ENCODE measurements around the gene EPYC.
A peak's percentile ranks its signal among the peaks of the same experiment; 100 is the strongest.
"Not testable (repeated sequence)": the region's sequence is repeated elsewhere in the genome, so short reads cannot be mapped to it uniquely, and the experiment has no call there.

EPYC gene

GRCh38 chr12:90991952-90992465, 12.8 kb downstream of the EPYC start:
- DNase-seq (ENCODE audit: low spot score) (no peak), FAIRE-seq (no peak)

DNA sequence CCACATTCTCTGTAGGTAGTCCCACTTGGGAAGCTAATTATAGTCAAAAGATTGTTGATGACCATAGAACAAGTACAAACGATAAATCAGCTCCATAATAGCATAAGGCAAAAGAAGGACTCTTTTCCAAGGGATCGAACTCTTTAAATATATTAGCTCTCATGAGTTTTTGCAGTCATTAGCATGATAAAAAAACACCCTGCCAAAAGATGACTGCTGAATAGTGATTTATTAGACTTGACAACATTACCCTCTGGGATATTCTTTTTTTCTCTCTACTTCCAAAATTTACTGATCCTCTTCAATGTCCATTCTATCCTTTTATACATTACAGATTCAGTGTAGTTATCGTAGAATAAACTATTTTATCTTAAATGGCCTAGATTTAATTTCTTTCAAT, 14.2 kb downstream of the EPYC start:
- FAIRE-seq (no peak), DNase-seq (ENCODE audit: low spot score) (no peak)

GRCh38 chr12:90989686-90990111, 15.1 kb downstream of the EPYC start:
- DNase-seq (ENCODE audit: low spot score) (no peak), FAIRE-seq (no peak)

- FAIRE-seq (no peak), DNase-seq (ENCODE audit: low spot score) (no peak)
Observed at GRCh38 chr12:90987520-90987919, 17.3 kb downstream of the EPYC start.

DNA sequence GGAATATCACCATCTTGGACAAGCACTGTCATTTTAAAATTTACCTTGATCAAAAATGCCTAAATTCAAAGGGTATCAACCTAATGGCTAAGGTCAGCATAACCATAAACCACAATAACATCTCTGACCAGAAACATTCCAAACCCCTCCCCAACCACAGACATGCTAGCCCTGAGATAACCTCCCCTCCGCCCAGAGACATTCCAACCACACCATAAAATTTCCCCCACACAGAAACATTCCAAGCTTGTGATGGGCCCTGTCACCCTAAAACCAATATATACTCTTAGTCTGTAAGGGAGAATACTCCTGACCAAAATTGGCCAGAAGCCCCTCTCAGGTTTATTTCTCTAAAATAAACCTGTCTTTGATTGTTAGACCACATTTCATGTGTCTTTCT, 17.7 kb downstream of the EPYC start:
- no peak for FAIRE-seq
- DNase-seq (ENCODE audit: low spot score): no peak

GRCh38 chr12:90985331-90985730, 19.4 kb downstream of the EPYC start:
- DNase-seq (ENCODE audit: low spot score); FAIRE-seq: not testable (repeated sequence)

GRCh38 chr12:90984114-90984513, 20.7 kb downstream of the EPYC start:
- no peak for DNase-seq (ENCODE audit: low spot score)

DNA sequence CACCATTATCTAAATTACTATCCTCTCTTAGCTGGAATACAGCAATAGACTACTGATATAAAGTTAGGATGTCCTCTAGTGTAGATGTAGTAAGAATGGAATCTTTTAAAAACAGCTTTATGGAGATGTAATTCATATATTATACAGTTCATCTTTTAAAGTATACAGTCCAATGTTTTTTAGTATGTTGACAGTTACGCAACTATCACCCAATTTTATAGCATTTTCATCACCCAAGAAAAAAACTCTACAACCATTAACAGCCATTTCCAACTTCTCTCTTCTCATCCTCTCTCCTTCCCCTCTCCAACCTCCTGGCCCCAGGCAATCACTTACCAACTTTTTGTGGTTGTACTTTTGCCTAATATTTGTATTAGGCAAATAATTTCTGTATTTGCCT, 22.6 kb downstream of the EPYC start:
- no peak for DNase-seq (ENCODE audit: low spot score)
- FAIRE-seq: no peak

More at GRCh38 chr12:90984114-90984513, 20.7 kb downstream of the EPYC start:
- no peak for FAIRE-seq

- no peak for FAIRE-seq
Observed at GRCh38 chr12:90979951-90980350, 24.8 kb downstream of the EPYC start.

DNA sequence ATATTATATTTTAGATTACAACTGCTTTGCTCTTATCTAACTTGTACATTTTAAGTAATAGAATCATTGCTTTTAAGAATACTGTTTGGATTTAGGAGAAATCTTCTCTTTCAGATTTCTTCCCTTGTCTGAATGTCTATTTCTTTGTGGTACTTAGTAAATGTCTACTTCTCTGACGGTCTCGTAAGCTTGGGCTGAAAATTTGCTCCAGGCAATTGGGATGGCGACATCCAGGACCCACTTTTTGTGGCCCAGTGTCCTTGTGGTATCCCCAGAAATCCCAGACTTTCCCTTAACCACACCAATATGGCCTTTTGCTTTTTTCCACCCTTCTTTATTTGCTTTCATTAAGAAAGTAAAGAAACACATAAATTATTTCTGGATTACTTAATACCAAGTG, 25.8 kb downstream of the EPYC start:
- FAIRE-seq (no peak), DNase-seq (ENCODE audit: low spot score) (no peak)

More at GRCh38 chr12:90979951-90980350, 24.8 kb downstream of the EPYC start:
- no peak for DNase-seq (ENCODE audit: low spot score)

DNA sequence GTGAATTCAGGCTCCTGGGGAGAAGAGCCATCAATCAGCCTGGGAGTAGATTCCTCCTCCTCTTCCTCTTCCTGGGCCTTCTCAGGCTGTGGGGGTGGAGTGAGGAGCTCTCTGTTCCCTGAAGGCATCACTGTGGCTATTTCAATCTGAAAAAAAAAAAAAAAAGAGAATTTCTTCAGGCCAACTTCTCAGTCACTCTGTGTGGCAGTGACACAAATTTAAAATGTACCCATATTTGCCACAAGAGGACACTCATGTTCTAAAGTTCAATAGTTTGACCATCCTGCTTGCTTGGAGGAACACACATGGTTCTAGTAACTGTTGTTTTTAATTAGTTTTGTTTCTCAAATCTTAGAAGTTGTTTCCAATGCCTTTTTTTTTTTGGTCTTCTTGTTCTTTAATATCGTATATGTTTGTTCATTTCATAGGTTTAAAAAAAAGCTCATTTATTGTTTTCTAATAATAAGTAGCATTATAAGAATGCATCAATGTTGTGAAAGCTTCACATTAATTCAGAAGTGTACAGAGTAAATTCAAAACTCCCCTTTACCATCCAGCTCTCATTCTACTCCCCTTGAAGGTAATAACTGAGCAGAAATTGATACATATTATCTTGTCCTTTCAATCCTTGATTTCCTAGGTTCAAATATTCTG, 26.5 kb downstream of the EPYC start:
- peak; percentile 35 for DNase-seq (ENCODE audit: low spot score)
- FAIRE-seq: no peak

DNA sequence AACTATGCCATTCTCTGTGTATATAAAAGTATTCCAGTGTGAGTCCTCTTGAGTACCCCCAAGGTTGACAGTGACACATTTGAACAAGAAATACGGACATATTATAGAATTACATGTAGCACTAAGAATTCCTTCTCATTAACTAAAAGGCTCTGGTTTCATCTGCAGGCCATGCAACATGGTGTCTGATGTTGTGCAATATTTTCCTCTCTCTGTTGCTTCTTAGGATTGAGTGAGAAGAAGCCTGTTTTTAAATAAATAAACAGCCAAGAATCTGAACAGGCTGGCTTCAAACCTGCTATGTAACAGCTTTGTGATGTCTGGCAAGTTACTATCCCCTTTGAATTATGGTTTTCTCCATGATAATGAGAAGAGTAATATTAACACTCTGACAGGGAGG, 27.5 kb downstream of the EPYC start:
- FAIRE-seq: no peak

GRCh38 chr12:90974286-90974685, 30.5 kb downstream of the EPYC start:
- DNase-seq (ENCODE audit: low spot score) (no peak), FAIRE-seq (no peak)

More for the DNA sequence above, 27.5 kb downstream of the EPYC start:
- no peak for DNase-seq (ENCODE audit: low spot score)

DNA sequence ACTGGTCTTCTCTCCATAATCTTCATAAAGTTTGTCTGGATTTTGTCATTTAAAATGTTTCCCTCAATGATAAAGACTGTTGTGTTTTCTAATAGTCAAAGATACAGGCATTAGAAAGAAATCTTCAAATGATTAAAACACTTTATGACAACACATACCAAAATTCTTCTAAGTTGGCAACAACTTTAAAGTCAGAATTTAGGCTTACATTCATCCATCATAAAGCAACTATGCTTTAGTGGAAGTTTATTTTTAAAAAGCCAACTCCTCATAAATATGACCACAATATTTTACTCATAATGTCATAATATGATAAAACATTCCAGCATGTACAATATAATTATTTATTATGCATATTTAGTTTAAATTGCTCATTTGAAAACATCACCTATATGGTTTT, 32.5 kb downstream of the EPYC start:
- FAIRE-seq (no peak), DNase-seq (ENCODE audit: low spot score) (no peak)

DNA sequence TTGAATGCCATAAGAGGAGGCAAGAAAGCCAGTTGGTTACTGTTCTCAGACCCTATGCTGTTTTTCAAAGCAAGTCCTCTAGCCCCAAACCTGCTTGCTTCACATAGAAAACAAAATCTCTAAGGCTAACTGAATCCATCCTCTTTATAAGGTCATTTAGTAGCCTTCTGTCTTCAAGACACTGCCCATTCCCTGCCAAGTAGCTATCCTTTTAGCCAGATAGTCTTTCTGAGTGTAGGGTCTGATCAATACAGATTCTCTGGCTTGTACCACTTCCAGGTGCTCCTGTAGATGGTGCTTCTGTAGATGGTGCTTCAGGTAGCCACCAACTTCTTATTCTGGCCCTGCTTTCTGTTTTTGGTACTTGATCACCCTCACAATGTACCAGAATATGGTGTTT, 33.9 kb downstream of the EPYC start:
- FAIRE-seq: no peak

DNA sequence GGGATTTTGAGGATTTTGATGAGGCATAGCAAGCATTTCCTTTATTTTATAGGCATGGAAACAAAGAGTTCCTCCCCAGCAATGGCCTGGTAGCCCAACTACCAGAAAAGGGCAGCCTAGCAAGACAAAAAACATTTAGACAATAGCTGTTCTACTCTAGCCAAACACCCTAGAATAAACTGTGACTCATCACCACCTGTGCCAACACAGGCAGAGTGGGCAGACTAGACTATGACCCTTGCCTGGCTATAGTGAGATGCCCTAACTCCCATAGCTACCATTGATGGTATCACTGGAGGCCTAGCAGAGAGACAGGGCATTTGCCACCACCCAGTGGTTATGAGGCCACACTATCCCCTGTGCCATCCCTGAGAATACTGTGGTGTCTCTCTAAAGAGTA, 34.3 kb downstream of the EPYC start:
- no peak for FAIRE-seq
- DNase-seq (ENCODE audit: low spot score): peak; percentile 31

More for the DNA sequence above, 33.9 kb downstream of the EPYC start:
- DNase-seq (ENCODE audit: low spot score): no peak

- FAIRE-seq: no peak
- no peak for DNase-seq (ENCODE audit: low spot score)
Observed at GRCh38 chr12:90969851-90970250, 34.9 kb downstream of the EPYC start.

- FAIRE-seq (no peak), DNase-seq (ENCODE audit: low spot score) (no peak)
Observed at GRCh38 chr12:90969346-90969745, 35.4 kb downstream of the EPYC start.

DNA sequence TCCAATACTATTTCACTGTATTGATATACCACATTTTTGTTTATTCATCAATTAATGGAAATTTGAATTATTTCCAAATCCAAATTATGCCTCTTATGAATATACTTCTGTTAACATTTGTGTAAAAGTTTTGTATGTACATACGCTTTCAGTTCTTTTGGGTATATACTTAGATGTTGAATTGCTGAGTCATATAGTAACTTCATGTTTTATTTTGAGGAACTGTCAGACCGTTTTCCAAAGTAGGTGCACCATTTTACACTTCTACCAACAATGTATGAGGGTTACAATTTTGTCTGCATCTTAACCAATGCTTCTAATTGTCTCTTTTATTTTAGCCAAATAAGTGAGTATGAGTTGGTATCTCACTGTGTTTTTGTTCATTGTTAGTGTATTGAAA, 39.6 kb downstream of the EPYC start:
- FAIRE-seq (no peak), DNase-seq (ENCODE audit: low spot score) (no peak)

DNA sequence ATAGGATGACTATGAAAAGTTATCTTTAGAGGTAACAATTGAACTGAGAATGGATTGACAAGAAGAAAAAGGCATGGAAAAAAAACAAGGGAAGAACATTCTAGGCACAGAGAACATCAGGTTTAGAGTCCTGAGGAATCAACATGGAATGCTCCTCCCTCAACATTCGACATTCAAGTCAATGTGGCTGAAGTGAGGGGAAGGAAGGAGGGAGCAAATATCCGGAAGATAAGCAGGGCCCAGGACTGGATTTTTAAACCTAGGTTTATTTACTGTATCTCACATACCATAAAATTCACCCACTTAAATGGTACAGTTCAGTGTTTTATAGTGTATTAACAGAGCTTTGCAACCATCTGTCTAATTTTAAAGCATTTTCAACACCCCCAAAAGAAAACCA, 40.2 kb downstream of the EPYC start:
- DNase-seq (ENCODE audit: low spot score) (no peak), FAIRE-seq (no peak)

- no peak for DNase-seq (ENCODE audit: low spot score)
- FAIRE-seq: no peak
Observed at GRCh38 chr12:90963946-90964345, 40.8 kb downstream of the EPYC start.

- FAIRE-seq (no peak), DNase-seq (ENCODE audit: low spot score) (no peak)
Observed at GRCh38 chr12:90961154-90961553, 43.6 kb downstream of the EPYC start.

- FAIRE-seq: no peak
- DNase-seq (ENCODE audit: low spot score): no peak
Observed at GRCh38 chr12:90959538-90960139, 45.1 kb downstream of the EPYC start.
